AG04449 (cell line): ENCODE data around the gene CACNA2D1.

Experiments used
- CTCF ChIA-PET: fragments of 350-600 bp; formaldehyde crosslinking; extraction: SDS; loops from one replicate; lab custom pipeline; 2021; ENCODE audit warnings: antibody characterized with exemption; lab: Yijun Ruan, JAX
- POLR2A ChIA-PET: fragments of 400-600, 350-600 bp; formaldehyde crosslinking; extraction: SDS; loops from one replicate; lab custom pipeline; 2020; ENCODE audit warnings: antibody characterized with exemption, inconsistent platforms; lab: Yijun Ruan, JAX
- DNase-seq: peaks from one replicate; pipeline ENCODE4 v3.0.0-alpha.2; 2010; ENCODE audit warnings: low read depth, low spot score
- H3K4me3 ChIP-seq: 2 replicates; pipeline ENCODE4 v1.5.1; 2011; ENCODE audit warnings: low read depth, mild to moderate bottlenecking, control low read depth, low read length
- CTCF ChIP-seq: IDR thresholded peaks from one replicate; pipeline ENCODE4 v1.5.1; 2011; ENCODE audit warnings: mild to moderate bottlenecking, moderate library complexity, low read length, control low read depth, inconsistent platforms; ENCODE audit not compliant: insufficient read depth; ENCODE audit errors: missing control alignments

CACNA2D1 gene

DNA sequence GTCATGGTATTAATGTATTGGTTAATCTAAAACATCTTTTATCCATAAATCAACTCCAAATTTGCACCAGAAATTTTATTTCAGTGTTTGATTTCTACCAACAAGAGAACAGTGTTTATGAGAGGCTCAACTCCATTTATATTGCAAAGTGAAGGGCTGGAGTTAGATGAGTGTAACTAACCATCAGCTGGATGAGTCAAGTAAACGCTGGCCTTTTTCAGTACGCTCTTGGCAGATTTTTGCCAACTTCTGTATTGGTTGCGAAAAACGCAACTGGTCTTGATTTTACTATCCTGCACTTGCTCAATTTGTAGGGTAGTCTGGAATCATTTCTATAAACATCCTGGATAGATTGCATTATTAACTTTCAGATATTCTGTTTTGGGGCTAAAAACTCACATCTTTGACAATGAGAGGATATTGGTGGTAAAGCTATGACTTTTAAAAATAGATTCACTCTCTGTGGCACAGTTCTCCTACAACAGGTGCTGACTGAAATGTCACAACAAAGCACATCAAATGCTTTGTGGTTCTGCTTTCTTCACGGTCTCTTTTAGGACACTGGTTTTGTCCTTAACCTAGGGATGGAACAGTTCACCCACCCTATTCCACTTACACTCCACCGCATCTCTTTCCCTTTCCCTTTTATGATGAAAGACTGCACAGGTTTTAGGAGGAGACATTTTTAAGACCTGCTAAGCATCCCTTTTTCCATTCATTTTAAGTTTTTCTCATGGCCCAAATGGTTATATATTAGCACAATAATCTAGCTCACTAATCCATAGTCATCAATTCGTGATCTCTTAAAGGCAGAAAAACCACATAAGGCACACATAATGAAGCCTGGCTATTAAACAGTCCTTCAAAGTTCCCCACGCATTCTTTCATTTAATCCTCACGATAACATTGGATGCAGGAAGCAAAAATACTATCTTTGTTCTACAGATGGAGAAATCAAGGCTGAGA is 12.8 kb downstream of the CACNA2D1 start:
- no peak overlapping the region for H3K4me3 ChIP-seq
- no peak for DNase-seq
- ChIA-PET POLR2A (no interaction called here), CTCF (no interaction called here)
- no peak for TF ChIP-seq CTCF

- ChIA-PET POLR2A (no interaction called here), CTCF (interaction anchor here (0.6 kb wide), 1 partner anchor 11 kb away, joined by 3 read pairs; no protein-coding TSS in a partner anchor)
- no peak for TF ChIP-seq CTCF
- DNase-seq: no peak
- H3K4me3 ChIP-seq: no peak overlapping the region
Observed at GRCh38 chr7:82429408-82429807, 14.2 kb downstream of the CACNA2D1 start.

DNA sequence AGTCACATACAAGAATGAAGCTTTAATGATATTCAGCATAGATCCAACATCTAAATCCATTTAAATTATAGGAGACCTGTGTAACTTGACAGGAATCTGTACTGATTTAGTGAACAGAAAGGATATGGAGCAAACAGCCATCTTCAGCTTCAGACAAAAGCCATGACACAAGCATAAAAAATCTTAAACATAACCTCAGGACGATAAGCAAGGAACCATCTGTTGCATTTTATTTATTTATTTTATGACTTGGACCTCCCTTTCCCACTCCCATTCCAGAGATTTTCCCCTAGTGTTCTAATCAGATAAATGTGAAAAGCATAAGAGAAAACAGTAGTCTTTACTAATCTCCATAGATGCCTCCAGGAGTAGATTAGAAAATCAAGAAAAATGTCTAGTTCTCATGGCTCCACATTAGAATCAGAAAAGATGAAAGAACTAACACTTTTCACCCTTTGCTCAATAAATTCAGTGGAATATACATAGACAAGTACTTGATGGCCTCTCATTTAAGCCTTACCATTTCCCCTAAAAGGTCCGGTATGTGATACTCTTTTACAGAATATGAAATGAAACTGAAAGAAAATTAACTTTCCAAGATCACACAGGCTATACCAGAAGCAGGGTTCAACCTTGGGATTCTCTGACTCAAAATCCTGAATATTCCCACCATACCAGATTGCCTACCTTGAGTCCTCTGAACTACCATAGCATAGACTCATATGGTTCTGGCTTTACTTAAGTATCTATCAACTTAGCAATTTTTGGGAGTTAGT is 15.2 kb downstream of the CACNA2D1 start:
- ChIA-PET CTCF (interaction anchor here (0.7 kb wide), 1 partner anchor 382 kb away, joined by 3 read pairs; no protein-coding TSS in a partner anchor), POLR2A (no interaction called here)
- H3K4me3 ChIP-seq: no peak overlapping the region
- peak; percentile 42 for DNase-seq
- no peak for TF ChIP-seq CTCF

DNA sequence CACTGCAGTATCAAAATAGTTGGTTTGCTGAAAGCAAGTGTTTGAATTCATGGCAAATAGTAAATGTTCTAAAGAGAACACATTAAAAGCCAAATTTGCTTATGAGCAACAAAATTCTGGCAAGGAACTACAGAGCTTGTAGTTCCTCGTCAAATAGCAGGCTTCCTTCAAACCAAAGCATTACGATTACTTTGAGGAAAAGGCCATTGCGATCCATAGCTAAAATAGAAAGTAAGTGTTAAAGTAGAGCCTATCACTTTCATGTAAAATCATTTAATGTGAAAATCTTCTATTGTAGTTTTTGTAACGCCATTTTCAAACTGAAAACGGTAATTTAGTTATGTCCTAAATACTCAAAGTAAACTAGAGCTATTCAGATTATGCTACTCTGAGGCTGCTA is 20.1 kb downstream of the CACNA2D1 start:
- no peak for TF ChIP-seq CTCF
- DNase-seq: no peak
- H3K4me3 ChIP-seq: no peak overlapping the region
- ChIA-PET POLR2A (no interaction called here), CTCF (interaction anchor here (0.7 to 0.8 kb wide), 2 partner anchors 115 to 259 kb away, joined by 3 read pairs; no protein-coding TSS in a partner anchor)

- TF ChIP-seq CTCF: no peak
- DNase-seq: no peak
- CTCF ChIA-PET: no interaction called here
- POLR2A ChIA-PET: no interaction called here
- H3K4me3 ChIP-seq: no peak overlapping the region
Observed at GRCh38 chr7:82419200-82419599, 24.4 kb downstream of the CACNA2D1 start.

DNA sequence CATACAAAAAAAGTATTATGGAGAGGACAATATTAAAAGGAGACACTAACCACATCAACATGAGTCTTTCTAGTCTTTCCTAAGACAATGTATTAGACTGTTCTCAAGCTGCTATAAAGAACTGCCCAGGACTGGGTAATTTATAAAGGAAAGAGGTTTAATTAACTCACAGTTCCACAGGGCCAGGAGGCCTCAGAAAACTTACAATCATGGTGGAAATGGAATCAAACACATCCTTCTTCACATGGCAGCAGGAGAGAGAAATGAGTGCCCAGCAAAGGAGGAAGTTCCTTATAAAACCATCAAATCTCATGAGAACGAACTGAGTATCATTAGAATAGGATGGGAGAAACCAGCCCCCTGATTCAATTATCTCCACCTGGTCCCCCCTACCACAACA is 25.7 kb downstream of the CACNA2D1 start:
- no peak for DNase-seq
- no peak overlapping the region for H3K4me3 ChIP-seq
- no peak for TF ChIP-seq CTCF
- POLR2A ChIA-PET: no interaction called here
- CTCF ChIA-PET: no interaction called here
